Kidney (tissue), 14 donors: ENCODE measurements around the gene TAB2. TPM values are rescaled to one million over a fixed set of nuclear protein-coding genes. Genes with fewer than 3 reads are reported as not detected.

ENCODE experiments used
- DNase-seq, 5 donors: peaks; one replicate each; pipeline ENCODE4 v3.0.0-alpha.2; 2013 to 2020
- FAIRE-seq: peaks from 2 replicates; lab custom pipeline; 2012; peaks lifted over from hg19 to GRCh38; lab: Jason Lieb, UNC
- H3K27ac ChIP-seq, 2 donors: one replicate each; pipeline ENCODE4 v1.7.0; 2013; ENCODE audit warnings: low read depth in 2 of 2, low read length in 2 of 2, inconsistent platforms in 1 of 2
- H3K27me3 ChIP-seq: one replicate; pipeline ENCODE4 v1.7.1; 2013; ENCODE audit warnings: low read length, inconsistent platforms; ENCODE audit not compliant: control insufficient read depth, insufficient read depth
- H3K36me3 ChIP-seq, 3 donors: one replicate each; pipeline versions ENCODE4 v1.7.0 to v1.7.1; 2013; ENCODE audit warnings: low read length in 3 of 3, control low read depth in 1 of 3, inconsistent platforms in 1 of 3; ENCODE audit not compliant: insufficient read depth in 3 of 3, control insufficient read depth in 2 of 3
- H3K4me1 ChIP-seq, 3 donors: one replicate each; pipeline versions ENCODE4 v1.7.0 to v1.7.1; 2013; ENCODE audit warnings: low read length in 3 of 3, inconsistent platforms in 1 of 3, low read depth in 1 of 3; ENCODE audit not compliant: control insufficient read depth in 2 of 3, insufficient read depth in 2 of 3
- H3K4me3 ChIP-seq, 3 donors: one replicate each; pipeline versions ENCODE4 v1.7.0 to v1.8.1; 2013; ENCODE audit warnings: low read length in 3 of 3, control low read depth in 1 of 3, inconsistent platforms in 1 of 3
- H3K9ac ChIP-seq, 3 donors: one replicate each; pipeline versions ENCODE4 v1.7.0 to v1.7.1; 2013; ENCODE audit warnings: low read length in 3 of 3, control low read depth in 1 of 3, inconsistent platforms in 1 of 3
- H3K9me3 ChIP-seq, 3 donors: one replicate each; pipeline versions ENCODE4 v1.7.0 to v1.7.1; 2013; ENCODE audit warnings: low read length in 3 of 3, control low read depth in 1 of 3, inconsistent platforms in 1 of 3; ENCODE audit not compliant: control insufficient read depth in 2 of 3, insufficient read depth in 1 of 3
- intact Hi-C: fragments of 100-400 bp; cut with DNase I; formaldehyde crosslinking; loops from one replicate; pipeline ENCODE4 v1.11.1; 2022
- polyA plus RNA-seq: library from polyadenylated mRNA; stranded (reverse); fragments of 350-450 nt; fragmentation: Illumina TruSeq; extraction: RNeasy Lipid Tissue Mini Kit (QIAGEN cat#74804); gene quantifications from one replicate; pipeline ENCODE4 v1.2.3, GENCODE V29; 2014; ENCODE audit warnings: low read depth, low replicate concordance; ENCODE audit not compliant: insufficient read depth
- total RNA-seq: library from RNA; stranded (reverse); fragmentation: NEBNext Ultra II Directional; extraction: Animal tissue kit (Norgen Biotek cat#: 25700); gene quantifications from one replicate; pipeline ENCODE4 v1.2.1, GENCODE V29; 2021
- TF ChIP-seq, protein P1 (sequence below): IDR thresholded peaks from 3 replicates; pipeline ENCODE4 v1.5.1; 2012; ENCODE audit warnings: mild to moderate bottlenecking, moderate library complexity, borderline replicate concordance; ENCODE audit not compliant: insufficient read depth; ENCODE audit errors: extremely low read depth
- donor health status: control.
- donor health status: control.
- donor health status: control.
- donor health status: control.
- donor health status: control.
- donor health status: DM: yes; HTN: yes; CAD: no.
- donor health status: Normal renal cell carcinoma (clear cell type).

The TAB2 gene
- total and polyA plus RNA-seq, 2 donors from 2014 or later, result 23.2 to 50.1 TPM

DNA sequence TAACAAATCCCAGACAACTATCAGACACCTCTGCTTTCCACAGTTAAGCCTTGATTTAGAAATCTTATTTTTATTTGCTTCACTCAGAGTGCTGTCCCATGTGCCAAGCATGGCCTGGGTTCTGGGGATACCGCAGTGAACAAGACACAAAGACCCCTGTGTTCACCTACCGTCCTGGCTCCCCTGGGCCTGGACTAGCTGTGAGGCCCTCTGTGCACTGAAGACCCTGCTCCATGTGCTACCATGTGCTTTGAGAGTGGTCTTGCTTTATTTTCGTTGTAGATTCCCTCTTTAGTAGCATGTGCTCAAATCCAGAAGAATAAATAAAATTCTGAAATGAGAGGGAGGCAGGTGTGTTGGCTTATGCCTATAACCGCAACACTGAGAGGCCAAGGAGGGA lies 105.1 kb downstream of the TAB2 start:
- peaks cover 0 to 4% (median 4%) of the 10 kb centered on the region in 3 donors for H3K4me1 ChIP-seq
- DNase-seq, result no peak
- intact Hi-C loops, result loop anchor here (10.0 kb wide), 1 partner anchor 338 kb away; no protein-coding TSS in a partner anchor
- no peaks in the 10 kb centered on the region for H3K36me3 ChIP-seq
- H3K9ac ChIP-seq, result no peak overlapping the region
- H3K9me3 ChIP-seq, result no peaks in the 10 kb centered on the region
- H3K4me3 ChIP-seq, result no peak overlapping the region
- no peak overlapping the region for H3K27ac ChIP-seq
- no peak for FAIRE-seq
- TF ChIP-seq, protein P1, sequence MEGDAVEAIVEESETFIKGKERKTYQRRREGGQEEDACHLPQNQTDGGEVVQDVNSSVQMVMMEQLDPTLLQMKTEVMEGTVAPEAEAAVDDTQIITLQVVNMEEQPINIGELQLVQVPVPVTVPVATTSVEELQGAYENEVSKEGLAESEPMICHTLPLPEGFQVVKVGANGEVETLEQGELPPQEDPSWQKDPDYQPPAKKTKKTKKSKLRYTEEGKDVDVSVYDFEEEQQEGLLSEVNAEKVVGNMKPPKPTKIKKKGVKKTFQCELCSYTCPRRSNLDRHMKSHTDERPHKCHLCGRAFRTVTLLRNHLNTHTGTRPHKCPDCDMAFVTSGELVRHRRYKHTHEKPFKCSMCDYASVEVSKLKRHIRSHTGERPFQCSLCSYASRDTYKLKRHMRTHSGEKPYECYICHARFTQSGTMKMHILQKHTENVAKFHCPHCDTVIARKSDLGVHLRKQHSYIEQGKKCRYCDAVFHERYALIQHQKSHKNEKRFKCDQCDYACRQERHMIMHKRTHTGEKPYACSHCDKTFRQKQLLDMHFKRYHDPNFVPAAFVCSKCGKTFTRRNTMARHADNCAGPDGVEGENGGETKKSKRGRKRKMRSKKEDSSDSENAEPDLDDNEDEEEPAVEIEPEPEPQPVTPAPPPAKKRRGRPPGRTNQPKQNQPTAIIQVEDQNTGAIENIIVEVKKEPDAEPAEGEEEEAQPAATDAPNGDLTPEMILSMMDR, result no peak
- H3K27me3 ChIP-seq, result no peaks in the 10 kb centered on the region

DNA sequence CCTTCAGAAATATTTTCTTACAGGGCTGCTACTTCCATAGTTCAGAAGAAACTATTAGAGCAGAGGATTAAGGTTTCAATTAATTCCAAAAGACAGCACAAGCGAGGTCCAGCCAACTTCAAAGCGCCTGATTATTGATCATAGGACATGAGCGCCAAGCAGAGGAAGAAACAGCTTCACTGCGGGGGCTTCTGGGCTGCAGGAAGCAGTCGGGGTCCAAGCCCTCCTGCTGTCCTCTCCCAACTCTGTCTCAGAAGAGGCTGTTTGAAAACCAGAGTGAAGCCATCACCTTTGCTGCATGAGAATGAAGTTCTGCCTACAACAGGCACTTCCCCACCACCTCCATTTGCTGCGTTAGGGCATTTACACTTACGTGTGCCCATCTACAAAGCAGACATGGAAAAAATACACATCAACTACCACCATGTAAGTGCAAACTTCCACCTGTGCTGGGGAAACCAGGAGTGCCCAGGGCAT lies 106.5 kb downstream of the TAB2 start:
- no peak overlapping the region for H3K27ac ChIP-seq

DNA sequence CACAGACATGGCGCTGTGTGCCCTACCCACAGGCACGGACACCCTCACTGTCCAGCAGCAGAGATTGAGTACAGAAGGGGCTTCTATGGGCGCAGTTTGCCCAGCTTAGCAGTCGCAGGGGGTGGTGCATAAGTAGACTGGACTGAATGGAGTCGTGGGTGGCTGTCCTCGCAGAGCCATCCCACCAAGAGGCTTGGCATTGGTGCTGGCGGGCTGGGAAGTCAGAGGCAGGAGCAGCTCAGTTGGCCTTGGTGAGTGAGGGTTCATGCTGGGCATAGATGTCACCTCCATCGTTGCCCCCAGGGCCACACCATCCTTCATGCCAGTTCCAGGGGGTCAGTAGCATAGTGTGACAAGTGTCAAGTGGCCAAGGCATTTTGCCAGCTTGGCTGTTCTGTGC lies 107.7 kb downstream of the TAB2 start:
- H3K9me3 ChIP-seq, result no peaks in the 10 kb centered on the region
- DNase-seq (no peak), FAIRE-seq (no peak)
- H3K4me3 ChIP-seq, result no peak overlapping the region
- no peak overlapping the region for H3K9ac ChIP-seq
- TF ChIP-seq, protein P1, result no peak
- intact Hi-C loops, result loop anchor here (10.0 kb wide), 1 partner anchor 340 kb away; no protein-coding TSS in a partner anchor
- H3K27ac ChIP-seq, result no peak overlapping the region
- H3K4me1 ChIP-seq, result peaks cover 0 to 4% (median 4%) of the 10 kb centered on the region in 3 donors
- H3K27me3 ChIP-seq, result no peaks in the 10 kb centered on the region
- no peaks in the 10 kb centered on the region for H3K36me3 ChIP-seq

More for the DNA sequence above, 106.5 kb downstream of the TAB2 start:
- no peaks in the 10 kb centered on the region for H3K27me3 ChIP-seq
- DNase-seq (no peak), FAIRE-seq (no peak)
- H3K4me1 ChIP-seq, result peaks cover 0 to 4% (median 4%) of the 10 kb centered on the region in 3 donors
- H3K9ac ChIP-seq, result no peak overlapping the region
- no peaks in the 10 kb centered on the region for H3K9me3 ChIP-seq
- no peaks in the 10 kb centered on the region for H3K36me3 ChIP-seq
- TF ChIP-seq, protein P1, result no peak
- intact Hi-C loops, result loop anchor here (10.0 kb wide), 1 partner anchor 339 kb away; no protein-coding TSS in a partner anchor
- peak overlapping the region in 1 of 3 donors; percentile 20 for H3K4me3 ChIP-seq
